Hepatocyte (in vitro differentiated cells): ENCODE measurements around the gene ACADM.
"Not testable (repeated sequence)": the region's sequence is repeated elsewhere in the genome, so short reads cannot be mapped to it uniquely, and the experiment has no call there.

Experiments
- CTCF ChIP-seq: fragments of 200-600 bp; sonication (generic); IDR thresholded peaks from 2 replicates; pipeline ENCODE4 v1.5.1; 2016; ENCODE audit warnings: antibody characterized with exemption, mild to moderate bottlenecking; ENCODE audit not compliant: poor library complexity
- EZH2 ChIP-seq: fragments of 200-600 bp; sonication (generic); IDR thresholded peaks from 2 replicates; pipeline ENCODE4 v1.6.1; 2016; ENCODE audit warnings: antibody characterized with exemption, mild to moderate bottlenecking, borderline replicate concordance
- EZH2phosphoT487 ChIP-seq: fragments of 200-600 bp; sonication (generic); IDR thresholded peaks from one replicate; pipeline ENCODE4 v1.6.1; 2018; ENCODE audit warnings: antibody characterized with exemption, mild to moderate bottlenecking, low read depth, moderate library complexity; ENCODE audit not compliant: unreplicated experiment, severe bottlenecking

- TF ChIP-seq EZH2, CTCF, EZH2phosphoT487: not testable (repeated sequence)
Measured at GRCh38 chr1:75783920-75784319, 59.4 kb downstream of the ACADM start.
